Upper lobe of right lung (tissue), 1 donor: ENCODE results near the gene PLD5. TPM values are rescaled to one million over a fixed set of nuclear protein-coding genes. Genes with fewer than 3 reads are reported as not detected.
A peak's percentile ranks its signal among the peaks of the same experiment; 100 is the strongest.

Experiments
- ATAC-seq: fragments of 200-7000 bp; cut with Tn5 transposase; one replicate; pipeline ENCODE4 v1.9.1; 2020; ENCODE audit warnings: mild to moderate bottlenecking, moderate library complexity
- DNase-seq: peaks from one replicate; pipeline ENCODE4 v3.0.0-alpha.2; 2020
- H3K27ac ChIP-seq: fragments of 200-600 bp; one replicate; pipeline ENCODE4 v1.8.0; 2022
- H3K27me3 ChIP-seq: fragments of 200-600 bp; one replicate; pipeline ENCODE4 v1.8.0; 2022; ENCODE audit warnings: mild to moderate bottlenecking
- H3K36me3 ChIP-seq: fragments of 200-600 bp; one replicate; pipeline ENCODE4 v1.8.0; 2022
- H3K4me1 ChIP-seq: fragments of 200-600 bp; one replicate; pipeline ENCODE4 v1.8.0; 2022
- H3K4me3 ChIP-seq: fragments of 200-600 bp; one replicate; pipeline ENCODE4 v1.8.0; 2022; ENCODE audit warnings: mild to moderate bottlenecking
- H3K9me3 ChIP-seq: fragments of 200-600 bp; one replicate; pipeline ENCODE4 v1.8.0; 2022
- intact Hi-C: fragments of 100-400 bp; cut with DNase I; formaldehyde crosslinking; loops from one replicate; pipeline ENCODE4 v1.11.0; 2022
- total RNA-seq: library from RNA; stranded (reverse); fragmentation: NEBNext Ultra II Directional; extraction: Animal tissue kit (Norgen Biotek cat#: 25700); gene quantifications from one replicate; pipeline ENCODE4 v1.2.1, GENCODE V29; 2021
- TF ChIP-seq, protein P1 (sequence below): fragments of 200-600 bp; IDR thresholded peaks from one replicate; pipeline ENCODE4 v1.8.0; 2022; ENCODE audit warnings: antibody characterized with exemption
- donor health status: DM: no; HTN: yes; CAD: no; lungs with severe emphysema.

Gene PLD5
- total RNA-seq, 1 donor from 2014 or later: 0.87 TPM

DNA sequence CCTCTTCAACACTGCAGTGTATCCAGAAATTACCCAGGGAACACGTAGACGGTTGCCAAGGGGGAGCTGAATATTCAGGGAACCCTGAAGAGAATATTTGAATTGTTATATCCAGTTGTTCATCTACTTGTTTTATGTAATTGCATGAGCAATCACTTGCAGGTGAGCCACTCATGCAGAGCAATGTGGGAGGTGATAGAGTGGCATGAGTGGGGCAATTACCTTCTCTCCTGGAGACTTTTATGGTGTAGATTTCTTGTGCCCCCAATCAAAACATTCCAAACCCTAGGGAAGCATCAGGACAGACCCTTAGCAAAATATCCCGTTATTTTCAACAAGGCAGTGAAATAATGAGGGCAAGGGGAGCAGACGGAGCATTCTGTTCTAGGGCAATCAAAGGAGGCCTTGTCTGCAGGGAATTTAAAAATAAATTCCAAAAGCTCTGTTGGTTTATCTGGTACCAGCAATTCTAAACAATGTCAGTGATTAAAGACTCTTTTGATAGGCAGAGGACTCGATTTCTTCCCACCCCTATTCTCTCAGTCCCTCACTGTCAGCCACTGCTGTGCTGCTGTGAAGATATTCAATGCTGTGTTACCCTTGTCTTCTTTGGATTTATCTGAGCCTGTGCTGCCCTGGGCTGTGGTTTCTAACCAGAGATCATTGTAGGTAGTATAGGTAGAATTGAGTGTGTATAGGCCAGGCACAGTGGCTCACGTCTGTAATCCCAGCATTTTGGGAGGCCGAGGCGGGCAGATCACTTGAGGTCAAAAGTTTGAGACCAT, 345.4 kb downstream of the PLD5 start:
- intact Hi-C loops: no loop called here
- TF ChIP-seq, protein P1, sequence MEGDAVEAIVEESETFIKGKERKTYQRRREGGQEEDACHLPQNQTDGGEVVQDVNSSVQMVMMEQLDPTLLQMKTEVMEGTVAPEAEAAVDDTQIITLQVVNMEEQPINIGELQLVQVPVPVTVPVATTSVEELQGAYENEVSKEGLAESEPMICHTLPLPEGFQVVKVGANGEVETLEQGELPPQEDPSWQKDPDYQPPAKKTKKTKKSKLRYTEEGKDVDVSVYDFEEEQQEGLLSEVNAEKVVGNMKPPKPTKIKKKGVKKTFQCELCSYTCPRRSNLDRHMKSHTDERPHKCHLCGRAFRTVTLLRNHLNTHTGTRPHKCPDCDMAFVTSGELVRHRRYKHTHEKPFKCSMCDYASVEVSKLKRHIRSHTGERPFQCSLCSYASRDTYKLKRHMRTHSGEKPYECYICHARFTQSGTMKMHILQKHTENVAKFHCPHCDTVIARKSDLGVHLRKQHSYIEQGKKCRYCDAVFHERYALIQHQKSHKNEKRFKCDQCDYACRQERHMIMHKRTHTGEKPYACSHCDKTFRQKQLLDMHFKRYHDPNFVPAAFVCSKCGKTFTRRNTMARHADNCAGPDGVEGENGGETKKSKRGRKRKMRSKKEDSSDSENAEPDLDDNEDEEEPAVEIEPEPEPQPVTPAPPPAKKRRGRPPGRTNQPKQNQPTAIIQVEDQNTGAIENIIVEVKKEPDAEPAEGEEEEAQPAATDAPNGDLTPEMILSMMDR: no peak
- no peak for ATAC-seq

DNA sequence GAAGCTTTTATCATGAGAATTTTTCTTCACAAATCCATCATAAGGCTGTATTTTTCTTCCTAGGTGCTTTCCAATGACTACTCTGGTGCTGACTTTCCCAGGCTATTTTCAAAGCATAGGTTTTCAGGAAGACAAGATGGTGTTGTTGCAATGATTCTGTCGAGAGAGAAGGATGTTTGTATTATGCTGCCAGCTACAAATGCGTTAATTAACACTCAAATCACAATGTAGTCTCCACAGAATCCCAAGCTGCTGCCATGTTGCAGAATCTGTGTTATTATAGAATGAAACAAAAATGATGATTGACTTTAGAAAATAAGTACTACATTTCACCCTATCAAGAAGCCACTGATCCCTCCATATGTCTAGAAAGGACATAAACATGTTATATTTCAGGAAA, 346.1 kb downstream of the PLD5 start:
- ATAC-seq (no peak), DNase-seq (no peak)
- no peaks in the 10 kb centered on the region for H3K9me3 ChIP-seq
- no peak overlapping the region for H3K4me3 ChIP-seq
- H3K27ac ChIP-seq: no peak overlapping the region
- no peaks in the 10 kb centered on the region for H3K4me1 ChIP-seq
- no peaks in the 10 kb centered on the region for H3K36me3 ChIP-seq
- intact Hi-C loops: no loop called here
- TF ChIP-seq, protein P1: no peak
- no peaks in the 10 kb centered on the region for H3K27me3 ChIP-seq

More for the DNA sequence above, 345.4 kb downstream of the PLD5 start:
- no peaks in the 10 kb centered on the region for H3K27me3 ChIP-seq
- no peak overlapping the region for H3K27ac ChIP-seq
- H3K4me3 ChIP-seq: no peak overlapping the region
- no peaks in the 10 kb centered on the region for H3K36me3 ChIP-seq
- no peaks in the 10 kb centered on the region for H3K4me1 ChIP-seq
- H3K9me3 ChIP-seq: no peaks in the 10 kb centered on the region
- DNase-seq: no peak

DNA sequence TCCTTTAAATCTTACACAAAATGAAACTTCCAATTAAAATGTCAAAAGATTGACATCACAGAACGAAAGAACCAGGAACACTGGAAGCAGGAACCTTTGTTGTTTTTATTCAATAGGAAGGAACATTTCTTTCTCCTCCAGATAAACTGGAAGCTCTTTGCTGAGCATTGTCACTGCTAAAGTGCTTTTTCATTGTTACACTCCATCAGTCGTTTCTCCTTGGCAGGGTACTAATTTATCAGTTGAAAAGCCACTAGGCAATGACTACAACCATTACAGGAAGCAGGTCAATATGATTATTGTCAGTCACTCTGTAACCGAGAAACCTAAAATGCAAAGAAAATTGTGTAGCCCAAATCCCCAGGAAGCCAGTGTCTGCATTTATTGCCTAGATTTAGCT, 362.4 kb downstream of the PLD5 start:
- no peak overlapping the region for H3K4me3 ChIP-seq
- TF ChIP-seq, protein P1: no peak
- DNase-seq (no peak), ATAC-seq (no peak)
- no peak overlapping the region for H3K27ac ChIP-seq
- no peaks in the 10 kb centered on the region for H3K9me3 ChIP-seq
- no peaks in the 10 kb centered on the region for H3K36me3 ChIP-seq
- no peaks in the 10 kb centered on the region for H3K27me3 ChIP-seq
- no peaks in the 10 kb centered on the region for H3K4me1 ChIP-seq
- intact Hi-C loops: no loop called here

DNA sequence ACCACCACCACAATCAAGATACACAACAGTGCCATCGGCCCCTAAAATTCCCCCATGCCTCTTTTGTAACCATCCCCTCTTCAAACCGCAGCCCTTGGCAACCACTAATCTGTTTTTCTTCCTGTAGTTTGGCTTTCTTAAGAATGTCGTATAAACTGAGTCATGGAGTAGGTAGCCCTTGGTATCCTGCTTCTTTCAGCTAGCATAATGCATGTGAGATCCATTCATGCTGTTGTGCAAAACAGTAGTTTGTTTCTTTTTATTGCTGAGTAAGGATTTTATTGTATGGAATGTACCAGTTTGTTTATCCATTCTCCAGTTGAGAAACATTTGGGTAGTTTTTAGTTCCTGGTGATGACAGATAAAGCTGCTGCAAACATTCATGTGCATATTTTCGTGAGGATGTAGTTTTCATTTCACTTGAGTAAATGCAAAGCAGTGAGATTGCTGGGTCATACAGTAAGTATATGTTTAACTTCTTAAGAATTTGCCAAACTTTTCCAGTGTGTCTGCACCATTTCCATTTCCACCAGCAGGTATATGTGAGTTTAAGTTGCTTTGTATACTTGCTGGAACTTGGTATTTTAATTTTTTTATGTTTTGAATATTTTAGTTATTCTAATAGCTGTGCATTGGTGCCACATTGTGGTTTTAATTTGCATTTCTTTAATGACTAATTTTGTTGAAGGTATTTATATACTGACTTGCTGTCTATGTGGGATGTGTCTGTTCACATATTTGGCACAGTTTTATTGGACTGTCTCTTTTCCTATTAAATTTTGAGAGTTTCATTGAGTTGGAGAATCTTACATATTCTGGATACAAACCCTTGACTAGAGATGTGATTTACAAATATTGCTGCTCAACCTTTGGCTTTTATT, 377.2 kb downstream of the PLD5 start:
- Histone ChIP-seq H3K36me3 (no peaks in the 10 kb centered on the region), H3K27ac (peak overlapping the region; percentile 56), H3K4me3 (peak overlapping the region; percentile 28), H3K4me1 (no peaks in the 10 kb centered on the region), H3K27me3 (no peaks in the 10 kb centered on the region), H3K9me3 (peaks cover 5% of the 10 kb centered on the region)
- DNase-seq (no peak), ATAC-seq (no peak)
- TF ChIP-seq, protein P1: no peak
- intact Hi-C loops: no loop called here

DNA sequence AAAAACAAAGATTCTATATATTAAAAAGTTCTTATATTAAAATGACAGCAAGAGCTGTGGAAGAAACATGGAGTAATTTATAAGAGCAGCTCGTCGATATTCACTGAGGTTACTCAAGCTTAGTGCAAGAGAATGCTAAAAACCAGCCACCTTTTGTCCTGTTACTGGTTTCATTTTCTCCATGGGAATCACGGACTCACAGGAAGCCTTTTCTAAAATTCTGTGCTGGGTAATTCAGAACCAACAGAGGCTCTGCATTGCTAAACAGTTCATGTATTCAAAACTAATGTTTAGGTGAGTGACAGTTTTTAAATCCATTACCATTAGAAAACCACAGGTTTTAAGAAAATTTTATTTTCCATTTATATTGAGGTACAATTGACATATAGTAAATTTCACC, 377.8 kb downstream of the PLD5 start:
- no peaks in the 10 kb centered on the region for H3K4me1 ChIP-seq
- H3K36me3 ChIP-seq: no peaks in the 10 kb centered on the region
- ATAC-seq (no peak), DNase-seq (no peak)
- no peaks in the 10 kb centered on the region for H3K27me3 ChIP-seq
- H3K27ac ChIP-seq: peak overlapping the region; percentile 56
- TF ChIP-seq, protein P1: no peak
- H3K9me3 ChIP-seq: no peaks in the 10 kb centered on the region
- peak overlapping the region; percentile 28 for H3K4me3 ChIP-seq
- intact Hi-C loops: no loop called here
